OCI-LY3 (cell line): ENCODE measurements around the gene CENPE.

Source experiments
- EZH2phosphoT487 ChIP-seq: fragments of 200-600 bp; shearing (Covaris generic); IDR thresholded peaks from 2 replicates; pipeline ENCODE4 v1.6.1; 2018; ENCODE audit warnings: antibody characterized with exemption, mixed run types, low read depth
- TF ChIP-seq, protein P1 (sequence below): fragments of 200-600, 300-600 bp; sonication (generic); IDR thresholded peaks from 2 replicates; pipeline ENCODE4 v1.5.1; 2014; ENCODE audit warnings: antibody characterized with exemption, low read length, low read depth

DNA sequence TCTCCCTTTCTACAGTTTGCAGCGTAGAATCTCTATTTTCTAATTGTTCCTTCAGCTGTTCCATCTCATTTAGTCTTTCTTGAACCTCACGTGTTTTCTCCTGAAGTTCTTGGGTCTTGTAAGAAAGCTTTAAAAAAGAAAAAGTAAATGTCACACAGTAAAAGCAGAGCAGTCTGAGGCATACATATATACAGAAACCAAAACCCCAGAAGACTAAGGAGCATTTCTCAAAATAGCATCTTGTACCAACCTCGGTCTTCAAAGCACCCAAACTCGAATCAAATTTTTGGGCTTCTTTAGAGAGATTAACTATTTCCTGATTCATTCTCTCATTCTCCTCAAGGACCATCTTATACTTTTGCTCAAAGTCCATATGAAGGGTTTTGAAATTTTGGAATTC is 39.4 kb downstream of the CENPE start:
- TF ChIP-seq, protein P1, sequence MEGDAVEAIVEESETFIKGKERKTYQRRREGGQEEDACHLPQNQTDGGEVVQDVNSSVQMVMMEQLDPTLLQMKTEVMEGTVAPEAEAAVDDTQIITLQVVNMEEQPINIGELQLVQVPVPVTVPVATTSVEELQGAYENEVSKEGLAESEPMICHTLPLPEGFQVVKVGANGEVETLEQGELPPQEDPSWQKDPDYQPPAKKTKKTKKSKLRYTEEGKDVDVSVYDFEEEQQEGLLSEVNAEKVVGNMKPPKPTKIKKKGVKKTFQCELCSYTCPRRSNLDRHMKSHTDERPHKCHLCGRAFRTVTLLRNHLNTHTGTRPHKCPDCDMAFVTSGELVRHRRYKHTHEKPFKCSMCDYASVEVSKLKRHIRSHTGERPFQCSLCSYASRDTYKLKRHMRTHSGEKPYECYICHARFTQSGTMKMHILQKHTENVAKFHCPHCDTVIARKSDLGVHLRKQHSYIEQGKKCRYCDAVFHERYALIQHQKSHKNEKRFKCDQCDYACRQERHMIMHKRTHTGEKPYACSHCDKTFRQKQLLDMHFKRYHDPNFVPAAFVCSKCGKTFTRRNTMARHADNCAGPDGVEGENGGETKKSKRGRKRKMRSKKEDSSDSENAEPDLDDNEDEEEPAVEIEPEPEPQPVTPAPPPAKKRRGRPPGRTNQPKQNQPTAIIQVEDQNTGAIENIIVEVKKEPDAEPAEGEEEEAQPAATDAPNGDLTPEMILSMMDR = no peak
- TF ChIP-seq EZH2phosphoT487 = no peak
